GM18508 (cell line): ENCODE data around the gene ASPSCR1.

ENCODE experiments used
- ATAC-seq: cut with Tn5 transposase; IDR thresholded peaks from one replicate; pipeline ENCODE4 v1.9.1; 2021; ENCODE audit warnings: moderate number of reproducible peaks; ENCODE audit not compliant: insufficient read depth, unreplicated experiment

The ASPSCR1 gene

GRCh38 chr17:82061047-82061925 is 83.9 kb downstream of the ASPSCR1 start:
- no peak for ATAC-seq

- no peak for ATAC-seq
Observed at GRCh38 chr17:82062076-82062983, 84.9 kb downstream of the ASPSCR1 start.

GRCh38 chr17:82062984-82063368 is 85.5 kb downstream of the ASPSCR1 start:
- ATAC-seq: no peak

- no peak for ATAC-seq
Observed at GRCh38 chr17:82063424-82064415, 86.3 kb downstream of the ASPSCR1 start.

- no peak for ATAC-seq
Observed at GRCh38 chr17:82064433-82065192, 87.2 kb downstream of the ASPSCR1 start.

- no peak for ATAC-seq
Observed at GRCh38 chr17:82065193-82065637, 87.8 kb downstream of the ASPSCR1 start.

GRCh38 chr17:82065638-82066303 is 88.3 kb downstream of the ASPSCR1 start, which contains the start of gene DUS1L:
TSS of gene DUS1L (minus strand) at chr17:82065804. CDS start at chr17:82065059, 745 bp downstream.
- no peak for ATAC-seq
